Fibroblast of skin of left biceps (primary cell): ENCODE results near the gene RABL2A.
"Not testable (repeated sequence)": the region's sequence is repeated elsewhere in the genome, so short reads cannot be mapped to it uniquely, and the experiment has no call there.

Source experiments
- DNase-seq, 2 experiments: peaks; one replicate each; pipeline ENCODE4 v3.0.0-alpha.2; 2013; ENCODE audit warnings: low read depth in 2 of 2

The RABL2A gene

GRCh38 chr2:113609822-113610221, 17.2 kb upstream of the RABL2A start:
- DNase-seq = not testable (repeated sequence)

DNA sequence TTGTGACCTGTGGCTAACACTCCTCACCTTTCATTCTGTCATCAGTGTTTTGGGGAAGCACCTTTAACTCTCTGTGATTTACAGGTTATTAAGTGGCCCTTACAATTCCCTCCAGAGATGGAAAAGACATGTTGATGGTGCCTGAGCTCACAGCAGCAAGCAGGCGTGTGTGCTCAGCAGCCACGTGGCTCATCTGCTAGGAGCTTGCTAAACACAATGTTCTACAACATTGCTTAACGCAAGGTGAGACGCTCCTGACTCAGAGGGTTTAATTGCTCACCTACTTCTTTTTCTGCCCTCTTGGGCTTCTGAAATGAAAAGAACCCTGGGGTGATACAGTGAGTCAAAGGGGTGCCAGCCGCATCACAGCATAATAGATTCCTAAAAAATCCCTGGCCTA, 6.1 kb upstream of the RABL2A start:
- not testable (repeated sequence) for DNase-seq

DNA sequence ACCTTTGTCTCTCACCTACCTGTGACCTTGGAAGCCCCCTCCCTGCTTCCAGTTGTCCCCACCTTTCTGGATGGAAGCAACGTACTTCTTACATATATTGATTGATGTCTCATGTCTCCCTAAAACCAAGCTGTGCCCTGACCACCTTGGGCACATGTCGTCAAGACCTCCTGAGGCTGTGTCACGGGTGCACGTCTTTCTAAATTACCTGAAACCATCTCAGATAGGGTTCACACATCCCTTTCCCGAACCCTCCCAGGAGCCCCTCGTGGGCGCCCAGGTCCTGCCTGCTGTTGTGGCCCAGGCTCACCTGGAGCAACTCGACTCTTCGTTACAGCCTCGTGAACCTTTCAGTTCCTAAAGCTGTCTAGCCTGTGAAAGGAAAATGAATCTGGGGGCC, 1.2 kb upstream of the RABL2A start:
- DNase-seq = not testable (repeated sequence)

- not testable (repeated sequence) for DNase-seq
Measured at GRCh38 chr2:113632849-113633345, 5.8 kb downstream of the RABL2A start.

DNA sequence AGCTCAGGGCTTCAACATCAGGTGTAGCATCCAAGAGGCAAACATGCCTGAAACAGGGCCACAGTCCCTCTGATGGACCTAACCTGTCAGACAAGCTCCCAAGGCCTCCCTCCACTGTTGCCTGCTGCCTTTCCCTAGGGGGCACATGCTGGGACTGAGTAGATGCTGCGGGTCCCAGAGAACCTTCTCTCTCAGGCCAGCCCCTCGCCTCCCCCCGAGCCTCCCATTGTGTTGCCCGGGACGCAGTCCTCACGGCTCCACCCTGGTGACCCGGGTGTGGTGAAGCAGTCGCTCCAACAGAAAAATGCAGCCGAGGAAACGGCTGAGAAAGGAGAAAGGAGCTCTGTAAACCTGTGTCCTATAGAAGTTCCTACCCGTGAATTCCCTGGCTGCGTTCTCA, 8.3 kb downstream of the RABL2A start:
- DNase-seq = not testable (repeated sequence)

- DNase-seq = not testable (repeated sequence)
Measured at GRCh38 chr2:113636226-113636625, 9.2 kb downstream of the RABL2A start.

GRCh38 chr2:113638084-113638483, 11.0 kb downstream of the RABL2A start:
- not testable (repeated sequence) for DNase-seq

GRCh38 chr2:113646217-113646616, 19.2 kb downstream of the RABL2A start:
- DNase-seq = not testable (repeated sequence)

DNA sequence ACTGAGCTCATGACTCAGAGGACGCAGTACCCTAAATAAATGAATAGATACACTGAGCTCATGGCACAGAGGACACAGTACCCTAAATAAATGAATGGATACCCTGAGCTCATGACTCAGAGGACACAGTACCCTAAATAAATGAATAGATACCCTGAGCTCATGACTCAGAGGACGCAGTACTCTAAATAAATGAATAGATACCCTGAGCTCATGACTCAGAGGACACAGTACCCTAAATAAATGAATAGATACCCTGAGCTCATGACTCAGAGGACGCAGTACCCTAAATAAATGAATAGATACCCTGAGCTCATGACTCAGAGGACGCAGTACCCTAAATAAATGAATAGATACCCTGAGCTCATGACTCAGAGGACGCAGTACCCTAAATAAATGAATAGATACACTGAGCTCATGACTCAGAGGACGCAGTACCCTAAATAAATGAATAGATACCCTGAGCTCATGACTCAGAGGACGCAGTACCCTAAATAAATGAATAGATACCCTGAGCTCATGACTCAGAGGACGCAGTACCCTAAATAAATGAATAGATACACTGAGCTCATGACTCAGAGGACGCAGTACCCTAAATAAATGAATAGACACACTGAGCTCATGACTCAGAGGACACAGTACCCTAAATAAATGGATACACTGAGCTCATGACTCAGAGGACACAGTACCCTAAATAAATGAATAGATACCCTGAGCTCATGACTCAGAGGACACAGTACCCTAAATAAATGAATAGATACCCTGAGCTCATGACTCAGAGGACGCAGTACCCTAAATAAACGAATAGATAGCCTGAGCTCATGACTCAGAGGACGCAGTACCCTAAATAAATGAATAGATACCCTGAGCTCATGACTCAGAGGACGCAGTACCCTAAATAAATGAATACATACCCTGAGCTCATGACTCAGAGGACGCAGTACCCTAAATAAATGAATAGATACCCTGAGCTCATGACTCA, 24.1 kb downstream of the RABL2A start:
- DNase-seq = not testable (repeated sequence)

GRCh38 chr2:113652599-113652998, 25.5 kb downstream of the RABL2A start:
- not testable (repeated sequence) for DNase-seq

DNA sequence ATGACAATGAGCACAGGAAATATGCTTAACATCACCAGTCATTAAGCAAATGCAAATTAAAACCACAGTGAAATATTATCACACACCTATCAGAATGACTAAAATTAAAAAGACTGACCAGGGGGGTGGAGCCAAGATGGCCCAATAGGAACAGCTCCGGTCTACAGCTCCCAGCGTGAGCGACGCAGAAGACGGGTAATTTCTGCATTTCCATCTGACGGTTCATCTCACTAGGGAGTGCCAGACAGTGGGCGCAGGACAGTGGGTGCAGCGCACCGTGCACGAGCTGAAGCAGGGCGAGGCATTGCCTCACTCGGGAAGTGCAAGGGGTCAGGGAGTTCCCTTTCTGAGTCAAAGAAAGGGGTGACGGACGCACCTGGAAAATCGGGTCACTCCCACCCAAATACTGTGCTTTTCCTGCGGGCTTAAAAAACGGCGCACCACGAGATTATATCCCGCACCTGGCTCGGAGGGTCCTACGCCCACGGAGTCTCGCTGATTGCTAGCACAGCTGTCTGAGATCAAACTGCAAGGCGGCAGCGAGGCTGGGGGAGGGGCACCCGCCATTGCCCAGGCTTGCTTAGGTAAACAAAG, 29.1 kb downstream of the RABL2A start:
- DNase-seq = not testable (repeated sequence)

GRCh38 chr2:113657735-113658134, 30.7 kb downstream of the RABL2A start:
- not testable (repeated sequence) for DNase-seq

DNA sequence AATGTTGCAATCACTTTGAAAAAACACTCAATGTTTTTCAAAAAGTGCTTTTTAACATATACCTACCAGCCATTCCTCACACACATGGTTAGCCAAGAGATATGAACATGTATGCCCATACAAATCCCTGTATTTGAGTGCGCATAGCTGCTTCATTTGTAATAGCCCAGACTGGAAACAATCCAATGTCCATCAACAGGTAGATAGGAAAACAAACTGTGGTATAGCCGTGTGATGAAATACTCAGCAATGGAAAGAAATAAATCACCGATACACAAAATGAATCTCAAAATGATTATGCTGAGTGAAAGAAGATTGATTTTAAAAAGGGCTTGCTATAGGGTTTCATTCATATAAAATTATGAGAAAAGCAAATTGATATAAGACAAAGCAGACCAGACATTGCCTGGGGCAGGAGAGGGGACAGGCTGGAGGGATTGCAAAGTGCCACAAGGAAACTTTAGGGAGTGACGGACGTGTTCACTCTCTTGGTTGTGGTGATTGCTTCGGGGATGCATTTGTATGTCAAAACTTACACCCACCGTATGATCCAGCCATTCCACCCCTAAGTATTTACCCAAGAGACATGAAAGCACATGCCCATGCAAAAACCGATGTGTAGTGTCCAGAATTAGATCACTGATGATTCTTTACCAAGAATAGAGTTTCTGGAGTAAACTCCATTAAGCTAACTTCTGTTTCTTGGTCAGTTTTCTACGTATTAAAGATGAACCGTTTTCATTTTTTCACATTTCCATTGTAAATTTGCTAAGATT, 36.4 kb downstream of the RABL2A start:
- not testable (repeated sequence) for DNase-seq

DNA sequence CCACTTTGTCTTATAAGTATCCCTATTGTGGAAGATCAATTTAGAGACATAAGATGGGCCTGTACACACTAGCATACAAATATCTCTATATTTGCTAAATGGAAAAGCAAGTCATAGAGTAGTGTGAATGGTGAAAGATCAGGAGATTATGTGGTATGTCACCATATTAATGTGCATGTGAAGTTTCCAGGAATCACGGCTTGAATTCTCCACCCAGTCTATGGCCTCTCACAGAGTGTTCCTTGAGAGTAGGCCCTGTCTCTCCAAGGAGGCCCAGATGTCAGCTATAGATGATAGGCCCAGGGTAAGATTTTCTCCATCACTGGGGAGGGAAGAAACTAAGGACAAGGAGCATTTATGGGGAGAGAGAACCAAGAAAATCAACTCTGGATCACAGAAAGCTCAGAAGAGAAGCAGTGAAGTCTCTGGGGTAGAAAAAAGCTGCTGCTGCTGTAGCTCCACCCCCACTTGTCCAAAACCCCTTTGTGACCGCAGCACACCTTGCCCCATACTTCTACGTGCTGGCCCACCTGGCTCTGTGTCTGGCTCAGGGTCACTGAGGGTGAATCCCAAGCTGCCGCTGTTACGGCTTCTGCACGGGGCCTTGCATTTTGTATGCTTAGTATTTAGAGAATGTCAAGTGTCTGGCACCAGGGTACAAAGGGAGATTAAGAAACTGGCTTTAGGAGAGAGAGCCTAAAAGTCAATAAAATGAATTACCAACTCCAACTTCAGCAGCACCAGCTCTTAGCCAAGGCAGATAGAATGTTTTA, 37.9 kb downstream of the RABL2A start:
- DNase-seq = not testable (repeated sequence)

DNA sequence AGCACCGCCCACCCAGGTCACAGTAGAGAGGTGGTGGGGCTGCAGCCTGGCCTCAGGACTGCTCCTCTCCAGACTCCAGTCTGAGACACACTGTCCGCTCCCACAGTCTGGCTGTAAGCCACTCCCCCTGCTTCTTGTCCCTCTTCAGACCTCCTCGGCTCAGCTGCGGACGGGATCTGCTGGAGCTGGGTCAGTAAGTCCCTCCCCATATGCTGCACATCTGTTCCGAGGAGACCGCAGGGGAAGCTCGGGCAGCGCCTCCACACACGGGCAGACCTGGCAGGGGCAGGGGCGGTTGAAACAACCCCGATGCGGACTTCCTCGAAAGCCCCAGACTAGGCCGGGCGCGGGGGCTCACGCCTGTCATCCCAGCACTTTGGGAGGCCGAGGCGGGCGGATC, 41.9 kb downstream of the RABL2A start:
- not testable (repeated sequence) for DNase-seq

DNA sequence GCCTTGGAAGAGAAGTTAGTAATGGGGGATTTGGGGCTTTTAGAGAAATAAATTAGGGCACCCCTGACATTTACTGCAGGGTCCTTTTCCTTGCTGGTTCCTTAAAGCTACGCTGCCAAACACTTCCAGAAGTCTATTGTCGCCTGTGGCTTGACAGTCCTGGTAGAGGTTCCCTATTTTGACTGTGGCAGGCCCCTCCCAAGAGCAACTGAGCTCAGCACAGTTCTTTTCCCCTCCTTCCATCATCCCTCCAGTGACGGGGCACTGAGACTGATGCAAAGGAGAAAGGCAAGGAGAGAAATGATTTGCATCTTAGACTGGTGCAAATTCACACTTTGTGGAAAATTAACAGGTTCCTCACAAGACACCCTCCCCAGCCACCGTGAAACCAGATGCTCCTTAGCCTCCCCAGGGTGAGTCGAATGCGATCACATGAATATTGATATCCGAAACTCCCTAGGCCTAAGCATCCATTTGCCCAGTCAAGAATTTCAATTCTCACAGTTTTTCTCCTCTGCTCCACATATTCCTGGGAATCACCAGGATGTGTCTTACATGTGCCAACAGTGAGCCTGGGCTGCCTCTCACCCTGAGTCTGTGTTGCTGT, 45.4 kb downstream of the RABL2A start:
- no peak for DNase-seq

GRCh38 chr2:113675875-113676274, 48.8 kb downstream of the RABL2A start:
- no peak for DNase-seq

- no peak for DNase-seq
Measured at GRCh38 chr2:113676623-113677266, 49.7 kb downstream of the RABL2A start.

DNA sequence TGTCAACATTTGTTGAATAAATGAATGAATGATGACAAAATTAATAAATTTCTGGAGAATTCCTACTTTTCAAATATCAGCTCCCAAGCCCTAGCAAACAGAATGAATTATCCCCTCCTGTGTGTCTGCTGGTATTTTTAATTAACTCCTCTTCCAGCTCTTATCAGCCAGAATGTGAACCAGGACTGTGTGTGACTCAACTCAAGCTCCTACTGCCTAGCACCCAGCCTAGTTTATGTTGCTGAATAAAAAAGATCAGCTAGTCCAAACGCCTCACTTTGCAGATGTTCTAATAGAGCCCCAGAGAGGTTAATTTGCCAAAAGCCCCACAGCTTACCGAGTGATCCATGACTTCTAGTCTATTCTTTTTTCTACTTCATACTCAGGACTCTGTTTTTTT, 50.3 kb downstream of the RABL2A start:
- DNase-seq = no peak

GRCh38 chr2:113679457-113679856, 52.4 kb downstream of the RABL2A start:
- no peak for DNase-seq
